Natural killer cell (primary cell): ENCODE measurements around the gene CCM2L. TPM values are rescaled to one million over a fixed set of nuclear protein-coding genes. Genes with fewer than 3 reads are reported as not detected.

Experiments used
- ATAC-seq, 3 donors: fragments of 150-1000 bp in 2 of 3; fragments of 200-7000 bp in 1 of 3; cut with Tn5 transposase; 1 replicate in 1 of 3; 2 replicates in 2 of 3; pipeline ENCODE4 v1.10.0; 2021; ENCODE audit warnings: mild to moderate bottlenecking in 2 of 3, moderate library complexity in 2 of 3
- DNase-seq, 2 donors: peaks; one replicate each; pipeline versions ENCODE4 v3.0.0 to v3.0.0-alpha.2; 2013 to 2021; ENCODE audit warnings: mixed read lengths in 1 of 2
- H3K27ac ChIP-seq: one replicate; pipeline ENCODE4 v1.5.1; 2013; ENCODE audit warnings: mild to moderate bottlenecking, low read length
- H3K27me3 ChIP-seq: one replicate; pipeline ENCODE4 v1.6.1; 2013; ENCODE audit warnings: low read length; ENCODE audit not compliant: control insufficient read depth, insufficient read depth
- H3K36me3 ChIP-seq: one replicate; pipeline ENCODE4 v1.6.1; 2013; ENCODE audit warnings: low read length; ENCODE audit not compliant: control insufficient read depth, insufficient read depth
- H3K4me1 ChIP-seq: one replicate; pipeline ENCODE4 v1.6.1; 2013; ENCODE audit warnings: low read length; ENCODE audit not compliant: control insufficient read depth, insufficient read depth
- H3K4me3 ChIP-seq: one replicate; pipeline ENCODE4 v1.5.1; 2013; ENCODE audit warnings: low read length
- H3K9me3 ChIP-seq: one replicate; pipeline ENCODE4 v1.6.1; 2013; ENCODE audit warnings: low read length; ENCODE audit not compliant: control insufficient read depth, insufficient read depth
- H3K27ac Mint-ChIP-seq, 2 donors: one replicate each; pipeline ENCODE4 v1.8.0; 2022; ENCODE audit warnings: mild to moderate bottlenecking in 2 of 2, mixed read lengths in 2 of 2, moderate library complexity in 1 of 2
- H3K27me3 Mint-ChIP-seq, 2 donors: one replicate each; pipeline ENCODE4 v1.8.0; 2022; ENCODE audit warnings: low read depth in 2 of 2, mixed read lengths in 2 of 2
- H3K36me3 Mint-ChIP-seq: one replicate; pipeline ENCODE4 v1.8.0; 2022; ENCODE audit warnings: mixed read lengths
- H3K4me1 Mint-ChIP-seq, 2 donors: one replicate each; pipeline ENCODE4 v1.8.0; 2022; ENCODE audit warnings: mixed read lengths in 2 of 2
- H3K4me3 Mint-ChIP-seq: one replicate; pipeline ENCODE4 v1.8.0; 2022; ENCODE audit warnings: mild to moderate bottlenecking, moderate library complexity, mixed read lengths
- H3K9me3 Mint-ChIP-seq, 2 donors: one replicate each; pipeline ENCODE4 v1.8.0; 2022; ENCODE audit warnings: mixed read lengths in 2 of 2
- CTCF ChIP-seq: fragments of 200-600 bp; IDR thresholded peaks from one replicate; pipeline ENCODE4 v1.8.0; 2022; ENCODE audit warnings: antibody characterized with exemption
- WGBS: methylation state at CpG from one replicate; pipeline ENCODE4 v1.1.7; 2013; ENCODE audit warnings: missing lambda C conversion rate; ENCODE audit not compliant: insufficient coverage; 5-methylcytosine and 5-hydroxymethylcytosine counted together
- intact Hi-C: fragments of 100-400 bp; cut with micrococcal nuclease; formaldehyde crosslinking; loops from one replicate; pipeline ENCODE4 v1.14.2; 2022
- total RNA-seq, 4 donors: library from RNA; stranded (reverse); fragments of 120-200 nt in 1 of 4; gene quantifications; one replicate each; pipeline versions ENCODE4 v1.2.3 to v1.2.4, GENCODE V29; 2013 to 2022

The CCM2L gene
- total RNA-seq, 3 donors from 2014 or later (not counting 1 experiment from before 2014, with no cell fraction given), result not detected

- WGBS, result 80% methylated on average over 3 of the region's 4 CpGs
- Histone ChIP-seq H3K36me3 (no peaks in the 10 kb centered on the region), H3K4me3 (no peak overlapping the region), H3K9me3 (peaks cover 4% of the 10 kb centered on the region), H3K4me1 (peaks cover 19% of the 10 kb centered on the region), H3K27me3 (peaks cover 5% of the 10 kb centered on the region), H3K27ac (no peak overlapping the region)
- intact Hi-C loops, result no loop called here
- DNase-seq (no peak), ATAC-seq (no peak)
- H3K27ac Mint-ChIP-seq, result no peak overlapping the region
- TF ChIP-seq CTCF, result no peak
- H3K4me3 Mint-ChIP-seq, result no peak overlapping the region
- H3K27me3 Mint-ChIP-seq, result peaks cover 39 to 50% of the 10 kb centered on the region in 2 donors
- H3K9me3 Mint-ChIP-seq, result no peaks in the 10 kb centered on the region
- H3K4me1 Mint-ChIP-seq, result no peaks in the 10 kb centered on the region
- H3K36me3 Mint-ChIP-seq, result no peaks in the 10 kb centered on the region
Observed at GRCh38 chr20:32036252-32036651, 26.0 kb downstream of the CCM2L start.

GRCh38 chr20:32036716-32037485, 26.7 kb downstream of the CCM2L start:
- Histone ChIP-seq H3K9me3 (peaks cover 4% of the 10 kb centered on the region), H3K27me3 (no peaks in the 10 kb centered on the region), H3K27ac (no peak overlapping the region), H3K36me3 (no peaks in the 10 kb centered on the region), H3K4me3 (no peak overlapping the region), H3K4me1 (peaks cover 15% of the 10 kb centered on the region)
- Mint-ChIP-seq H3K4me1 (no peaks in the 10 kb centered on the region), H3K36me3 (no peaks in the 10 kb centered on the region), H3K4me3 (no peak overlapping the region), H3K9me3 (no peaks in the 10 kb centered on the region), H3K27ac (no peak overlapping the region), H3K27me3 (peaks cover 40 to 48% of the 10 kb centered on the region in 2 donors)
- 69% methylated on average over 8 of the region's 10 CpGs for WGBS
- TF ChIP-seq CTCF, result no peak
- DNase-seq (no peak), ATAC-seq (no peak)
- intact Hi-C loops, result no loop called here

DNA sequence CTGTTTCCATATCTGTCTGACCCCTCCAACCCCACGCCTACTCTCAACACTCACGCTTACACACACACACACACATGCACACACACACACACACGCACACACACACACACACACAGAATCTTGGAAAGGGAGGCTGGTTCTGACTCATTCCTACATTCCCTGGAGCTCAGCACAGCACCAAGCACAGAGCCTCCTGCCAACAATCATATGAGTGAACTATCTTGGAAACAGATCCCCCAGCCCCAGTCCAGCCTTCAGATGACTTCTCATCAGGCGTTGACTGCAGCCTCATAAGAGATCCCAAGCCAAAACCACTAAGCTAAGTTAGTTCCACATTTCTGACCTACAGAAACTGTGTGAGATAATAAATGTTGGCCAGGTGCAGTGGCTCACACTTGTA, 27.7 kb downstream of the CCM2L start:
- intact Hi-C loops, result no loop called here
- DNase-seq (no peak), ATAC-seq (no peak)
- Mint-ChIP-seq H3K4me3 (no peak overlapping the region), H3K4me1 (no peaks in the 10 kb centered on the region), H3K27me3 (peaks cover 33 to 47% of the 10 kb centered on the region in 2 donors), H3K27ac (no peak overlapping the region), H3K36me3 (no peaks in the 10 kb centered on the region), H3K9me3 (no peaks in the 10 kb centered on the region)
- Histone ChIP-seq H3K4me1 (peaks cover 15% of the 10 kb centered on the region), H3K36me3 (no peaks in the 10 kb centered on the region), H3K27ac (no peak overlapping the region), H3K9me3 (peaks cover 4% of the 10 kb centered on the region), H3K4me3 (no peak overlapping the region), H3K27me3 (no peaks in the 10 kb centered on the region)
- WGBS, result 68% methylated on average over 3 of the region's 4 CpGs
- TF ChIP-seq CTCF, result no peak
